Stomach (tissue), 4 donors: ENCODE data around the gene CDKN2AIPNL.

Experiments
- CTCF ChIP-seq, 7 experiments: fragments of 450-650 bp in 4 of 7; fragments of 200-600 bp in 3 of 7; sonication (generic) in 3 of 7; IDR thresholded peaks; one replicate each; pipeline ENCODE4 v1.5.1; 2016 to 2019; ENCODE audit warnings: antibody characterized with exemption in 7 of 7, control low read depth in 2 of 7, mild to moderate bottlenecking in 1 of 7
- POLR2A ChIP-seq, 4 donors: fragments of 450-650 bp; IDR thresholded peaks; one replicate each; pipeline ENCODE4 v1.6.1; 2016; ENCODE audit warnings: antibody characterized with exemption in 4 of 4, control low read depth in 2 of 4, mild to moderate bottlenecking in 1 of 4, moderate library complexity in 1 of 4
- POLR2AphosphoS5 ChIP-seq, 3 donors: sonication (generic); formaldehyde crosslinking; IDR thresholded peaks; one replicate each; pipeline ENCODE4 v1.6.1; 2016; ENCODE audit warnings: antibody characterized with exemption in 3 of 3

DNA sequence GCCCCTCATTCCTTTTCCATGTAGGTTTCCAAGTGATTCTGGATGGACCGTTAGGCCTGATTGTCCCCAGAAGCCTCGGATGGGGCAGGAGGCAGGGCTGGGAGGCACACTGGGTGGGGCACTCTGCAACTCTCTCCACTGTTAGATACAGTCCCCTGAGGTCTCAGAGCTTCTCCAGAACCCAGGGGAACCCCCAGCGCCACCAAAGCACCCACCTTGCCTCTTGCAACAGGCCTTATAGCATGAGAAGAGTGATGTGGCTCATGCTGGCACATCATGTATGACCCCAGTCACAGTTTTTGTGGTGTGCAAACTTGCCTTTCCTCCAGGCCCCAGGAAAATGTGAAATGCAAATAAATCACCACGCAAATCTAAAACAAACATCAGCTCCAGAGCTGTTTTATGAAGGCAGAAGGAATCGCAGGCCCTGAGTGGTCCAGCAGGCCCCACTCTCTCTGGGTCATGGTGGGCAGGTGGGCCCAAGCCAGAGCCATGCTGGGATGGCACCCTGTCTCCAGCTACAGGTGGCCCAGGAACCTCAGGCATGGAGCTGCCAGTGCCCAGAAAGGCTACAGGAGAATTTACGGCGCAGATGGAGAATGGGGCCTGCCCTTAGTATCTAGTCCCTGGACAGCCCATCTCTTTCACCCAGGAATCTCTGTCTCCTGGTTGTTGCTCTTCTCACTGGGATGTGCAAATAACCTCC, 36.3 kb upstream of the CDKN2AIPNL start:
- TF ChIP-seq POLR2AphosphoS5 (IDR thresholded peaks at IDR 0.05) = no peak
- TF ChIP-seq CTCF (IDR thresholded peaks at IDR 0.05) = no peak
- no peak for TF ChIP-seq POLR2A (IDR thresholded peaks at IDR 0.05)
